ENCODE results near the gene CRB2. TPM values are rescaled to one million over a fixed set of nuclear protein-coding genes. Genes with fewer than 3 reads are reported as not detected.

CRB2 gene
- total RNA-seq, 6 experiments from 2014 or later, result not detected

- DNase-seq (no peak), ATAC-seq (no peak)
- no peaks in the 10 kb centered on the region for H3K9me3 ChIP-seq
- no peak overlapping the region for H3K4me3 ChIP-seq
- H3K4me1 ChIP-seq, result no peaks in the 10 kb centered on the region
- H3K27ac ChIP-seq, result no peak overlapping the region
- H3K36me3 ChIP-seq, result no peaks in the 10 kb centered on the region
- intact Hi-C loops (cut with DNase I), result loop anchor here (10.0 kb wide), 2 partner anchors 237 to 257 kb away; no protein-coding TSS in a partner anchor
- H3K27me3 ChIP-seq, result no peaks in the 10 kb centered on the region
- WGBS (ENCODE audit: insufficient coverage, low coverage, low lambda C conversion rate, missing lambda C conversion rate), result 66% methylated on average over 3 of the region's 5 CpGs
- TF ChIP-seq POLR2A (IDR thresholded peaks at IDR 0.05) (no peak), CTCF (IDR thresholded peaks at IDR 0.05) (no peak)
Measured at GRCh38 chr9:123342247-123342646, 13.8 kb upstream of the CRB2 start.

GRCh38 chr9:123343443-123344191 lies 12.4 kb upstream of the CRB2 start:
- DNase-seq, result no peak
- H3K4me1 ChIP-seq, result no peaks in the 10 kb centered on the region
- H3K4me3 ChIP-seq, result no peak overlapping the region
- no peaks in the 10 kb centered on the region for H3K27me3 ChIP-seq
- WGBS (ENCODE audit: insufficient coverage, low coverage, low lambda C conversion rate, missing lambda C conversion rate), result 0% methylated on average over 1 of the region's 13 CpGs
- H3K27ac ChIP-seq, result no peak overlapping the region
- no peaks in the 10 kb centered on the region for H3K9me3 ChIP-seq
- TF ChIP-seq POLR2A (IDR thresholded peaks at IDR 0.05) (no peak), CTCF (IDR thresholded peaks at IDR 0.05) (no peak)
- no peaks in the 10 kb centered on the region for H3K36me3 ChIP-seq
- intact Hi-C loops (cut with DNase I), result loop anchor here (10.0 kb wide), 2 partner anchors 239 to 259 kb away; no protein-coding TSS in a partner anchor
- no peak for ATAC-seq

- no peak for TF ChIP-seq POLR2A (IDR thresholded peaks at IDR 0.05)
- TF ChIP-seq CTCF (IDR thresholded peaks at IDR 0.05), result no peak
- Histone ChIP-seq H3K36me3 (no peaks in the 10 kb centered on the region), H3K4me1 (no peaks in the 10 kb centered on the region), H3K9me3 (no peaks in the 10 kb centered on the region), H3K4me3 (no peak overlapping the region), H3K27ac (no peak overlapping the region), H3K27me3 (no peaks in the 10 kb centered on the region)
- 90% methylated on average over 1 of the region's 9 CpGs for WGBS (ENCODE audit: insufficient coverage, low coverage, low lambda C conversion rate, missing lambda C conversion rate)
- intact Hi-C loops (cut with DNase I), result loop anchor here (10.0 kb wide), 2 partner anchors 240 to 260 kb away; no protein-coding TSS in a partner anchor
- no peak for DNase-seq
- ATAC-seq, result no peak
Measured at GRCh38 chr9:123344192-123344949, 11.6 kb upstream of the CRB2 start.

GRCh38 chr9:123345567-123345955 lies 10.4 kb upstream of the CRB2 start:
- intact Hi-C loops (cut with DNase I), result loop anchor here (10.0 kb wide), 2 partner anchors 241 to 261 kb away; no protein-coding TSS in a partner anchor

More at GRCh38 chr9:123345567-123345955, 10.4 kb upstream of the CRB2 start:
- H3K36me3 ChIP-seq, result no peaks in the 10 kb centered on the region
- 57% methylated on average over 5 of the region's 6 CpGs for WGBS (ENCODE audit: insufficient coverage, low coverage, low lambda C conversion rate, missing lambda C conversion rate)
- no peak overlapping the region for H3K27ac ChIP-seq
- TF ChIP-seq CTCF (IDR thresholded peaks at IDR 0.05) (no peak), POLR2A (IDR thresholded peaks at IDR 0.05) (no peak)
- DNase-seq, result no peak
- no peak overlapping the region for H3K4me3 ChIP-seq
- no peak for ATAC-seq
- H3K9me3 ChIP-seq, result no peaks in the 10 kb centered on the region
- H3K27me3 ChIP-seq, result no peaks in the 10 kb centered on the region
- H3K4me1 ChIP-seq, result peaks cover 0 to 3% (median 0%) of the 10 kb centered on the region in 4 donors
